Measurements from ENCODE around the gene DDX31. TPM values are rescaled to one million over a fixed set of nuclear protein-coding genes. Genes with fewer than 3 reads are reported as not detected.

DDX31 gene
- total RNA-seq, 1 experiment from 2014 or later = 28.4 TPM

GRCh38 chr9:132554755-132555154, 115.0 kb downstream of the DDX31 start:
- H3K36me3 Mint-ChIP-seq (ENCODE audit: insufficient read depth in 1 of 3, low read depth in 3 of 3) = peaks cover 0 to 8% (median 6%) of the 10 kb centered on the region in 3 experiments; a peak in 6 of 7 replicates
- Histone ChIP-seq H2BK120ac (ENCODE audit: low read depth, low read length, poor library complexity, severe bottlenecking) (no peak overlapping the region), H3T11ph (ENCODE audit: low read length) (no peak overlapping the region), H2BK20ac (ENCODE audit: low read depth, low read length, poor library complexity, severe bottlenecking) (no peak overlapping the region), H2BK5ac (ENCODE audit: insufficient read length, low read length) (no peak overlapping the region), H3K9me3 (ENCODE audit: control insufficient read depth, low read depth, low read length) (no peaks in the 10 kb centered on the region), H4K8ac (replicated peaks; ENCODE audit: insufficient read length, low read depth, low read length) (no peak overlapping the region), H3K23ac (ENCODE audit: insufficient read length, low read depth, low read length) (no peak overlapping the region), H3K27me3 (ENCODE audit: insufficient read depth, low read length) (no peaks in the 10 kb centered on the region), H3K79me2 (ENCODE audit: insufficient read depth, low read length) (no peaks in the 10 kb centered on the region), H3K4me2 (ENCODE audit: insufficient read depth, insufficient read length, low read length) (no peak overlapping the region), H4K91ac (ENCODE audit: insufficient read length, low read depth, low read length) (no peak overlapping the region), H2AK5ac (ENCODE audit: insufficient read length, low read length) (no peak overlapping the region), H3K27ac (ENCODE audit: insufficient read length, low read depth, low read length) (no peak overlapping the region), H3K14ac (ENCODE audit: insufficient read depth, low read length) (no peak overlapping the region), H2BK15ac (ENCODE audit: low read depth, low read length) (no peak overlapping the region), H4K5ac (ENCODE audit: insufficient read length, low read depth, low read length) (no peak overlapping the region), H3K56ac (ENCODE audit: insufficient read length, low read depth, low read length) (no peak overlapping the region), H3K4ac (ENCODE audit: low read depth, low read length) (no peak overlapping the region), H4K20me1 (ENCODE audit: control insufficient read depth, insufficient read depth, insufficient read length) (no peaks in the 10 kb centered on the region), H2BK12ac (ENCODE audit: insufficient read length, low read depth, low read length) (no peak overlapping the region), H3K4me1 (ENCODE audit: insufficient read depth, low read length) (no peaks in the 10 kb centered on the region; the same call in 1 of the 2 replicates), H3K9ac (ENCODE audit: extremely low read depth, insufficient read length, low read length) (no peak overlapping the region), H3K79me1 (ENCODE audit: insufficient read depth, low read depth, low read length, poor library complexity, severe bottlenecking) (no peaks in the 10 kb centered on the region), H3K23me2 (ENCODE audit: insufficient read length, low read depth, low read length, poor library complexity, severe bottlenecking) (no peaks in the 10 kb centered on the region), H2AFZ (ENCODE audit: low read length) (no peak overlapping the region), H3K18ac (ENCODE audit: insufficient read length, low read depth, low read length) (no peak overlapping the region)
- peaks cover 6% of the 10 kb centered on the region for H3K27me3 Mint-ChIP-seq (ENCODE audit: low read depth)
- peaks cover 9 to 26% of the 10 kb centered on the region in 2 experiments for H3K4me1 Mint-ChIP-seq
- no peak overlapping the region; a peak in 1 of 5 replicates for H3K4me3 Mint-ChIP-seq
- H3K27ac Mint-ChIP-seq = no peak overlapping the region
- WGBS (ENCODE audit: extremely low coverage, insufficient read length, low lambda C conversion rate) = no CpG with 5 or more reads among the region's 2 CpGs
- no peak for DNase-seq
- peaks cover 8 to 9% of the 10 kb centered on the region in 2 experiments for H3K9me3 Mint-ChIP-seq
- TF ChIP-seq, protein P1, sequence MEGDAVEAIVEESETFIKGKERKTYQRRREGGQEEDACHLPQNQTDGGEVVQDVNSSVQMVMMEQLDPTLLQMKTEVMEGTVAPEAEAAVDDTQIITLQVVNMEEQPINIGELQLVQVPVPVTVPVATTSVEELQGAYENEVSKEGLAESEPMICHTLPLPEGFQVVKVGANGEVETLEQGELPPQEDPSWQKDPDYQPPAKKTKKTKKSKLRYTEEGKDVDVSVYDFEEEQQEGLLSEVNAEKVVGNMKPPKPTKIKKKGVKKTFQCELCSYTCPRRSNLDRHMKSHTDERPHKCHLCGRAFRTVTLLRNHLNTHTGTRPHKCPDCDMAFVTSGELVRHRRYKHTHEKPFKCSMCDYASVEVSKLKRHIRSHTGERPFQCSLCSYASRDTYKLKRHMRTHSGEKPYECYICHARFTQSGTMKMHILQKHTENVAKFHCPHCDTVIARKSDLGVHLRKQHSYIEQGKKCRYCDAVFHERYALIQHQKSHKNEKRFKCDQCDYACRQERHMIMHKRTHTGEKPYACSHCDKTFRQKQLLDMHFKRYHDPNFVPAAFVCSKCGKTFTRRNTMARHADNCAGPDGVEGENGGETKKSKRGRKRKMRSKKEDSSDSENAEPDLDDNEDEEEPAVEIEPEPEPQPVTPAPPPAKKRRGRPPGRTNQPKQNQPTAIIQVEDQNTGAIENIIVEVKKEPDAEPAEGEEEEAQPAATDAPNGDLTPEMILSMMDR (conservative IDR thresholded peaks at IDR 0.05) = no peak
